Stimulated activated CD8-positive, alpha-beta memory T cell treated with anti-CD3 and anti-CD28 coated beads, Interleukin-7, amount 100 ng/mL, for 4 hours (primary cell): Measurements from ENCODE around the gene RND1.
"Not testable (repeated sequence)": the region's sequence is repeated elsewhere in the genome, so short reads cannot be mapped to it uniquely, and the experiment has no call there.

Source experiments
- DNase-seq, 2 donors: peaks; one replicate each; pipeline ENCODE4 v3.0.0-alpha.2; 2020; ENCODE audit warnings: low read depth in 2 of 2

RND1 gene

DNA sequence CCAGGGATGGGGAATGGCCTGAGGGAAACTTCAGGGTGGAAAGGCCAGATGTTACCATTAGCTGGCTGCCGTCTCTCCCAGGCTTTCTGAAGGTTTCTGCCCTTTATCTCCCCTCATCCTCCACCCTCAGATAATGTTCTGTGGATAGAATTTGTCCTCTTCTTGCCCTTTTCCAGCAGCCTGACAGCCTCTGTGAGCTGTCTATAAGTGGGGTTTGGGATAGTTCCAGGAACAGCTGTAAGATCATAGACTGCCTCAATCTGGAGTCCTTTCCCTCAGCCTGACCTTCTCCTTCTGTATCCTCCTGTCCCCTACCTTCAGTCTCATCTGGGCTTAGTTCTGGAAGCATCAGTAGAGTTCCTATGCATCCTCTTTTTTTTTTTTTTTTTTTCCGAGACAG lies 2.8 kb upstream of the RND1 start:
- DNase-seq: no peak

DNA sequence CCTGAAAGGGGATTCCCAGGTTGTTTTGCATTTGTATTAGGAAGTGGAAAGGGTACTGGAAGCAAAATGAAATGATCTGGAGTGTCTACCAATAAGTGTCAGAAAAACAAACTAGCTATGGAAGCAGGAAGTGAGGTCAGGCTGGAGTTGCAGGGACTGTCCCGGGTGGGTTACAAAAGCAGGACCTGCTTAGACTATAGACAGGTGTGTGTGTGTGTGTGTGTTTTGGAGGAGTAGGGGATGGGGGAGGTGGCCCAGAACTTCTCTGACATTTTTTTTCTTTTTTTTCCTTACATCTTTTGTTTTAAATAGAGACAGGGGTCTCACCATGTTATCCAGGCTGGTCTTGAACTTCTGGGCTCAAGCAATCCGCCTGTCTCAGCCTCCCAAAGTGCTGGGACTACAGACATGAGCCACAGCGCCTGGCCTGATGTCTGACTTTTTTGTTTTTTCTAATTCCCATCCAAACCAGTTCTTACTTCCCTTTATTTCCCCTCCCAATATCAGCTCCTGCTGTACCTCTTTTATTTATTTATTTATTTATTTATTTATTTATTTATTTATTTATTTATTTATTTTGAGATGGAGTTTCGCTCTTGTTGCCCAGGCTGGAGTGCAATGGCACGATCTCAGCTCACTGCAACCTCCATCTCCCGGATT lies 512 bp upstream of the RND1 start:
- no peak for DNase-seq

DNA sequence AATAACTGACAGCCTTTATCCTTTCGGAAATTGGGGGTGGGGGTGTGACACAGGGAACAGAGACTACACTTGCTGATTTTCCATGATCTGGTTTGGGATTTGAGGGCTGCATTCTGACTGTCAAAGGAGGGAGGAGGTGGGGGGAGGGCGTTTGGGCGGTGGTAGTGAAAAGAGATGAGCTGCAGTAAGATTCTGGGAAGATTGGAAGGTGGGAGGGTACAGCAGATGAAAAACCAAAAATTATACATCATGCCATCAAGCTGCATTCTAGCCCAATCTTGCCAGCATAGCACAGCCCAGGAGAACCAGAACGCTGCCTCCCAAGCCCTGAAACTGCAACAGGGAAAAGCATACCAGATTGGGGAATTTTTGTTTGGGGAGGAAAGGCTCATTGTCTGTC lies 2.4 kb downstream of the RND1 start:
- DNase-seq: no peak

DNA sequence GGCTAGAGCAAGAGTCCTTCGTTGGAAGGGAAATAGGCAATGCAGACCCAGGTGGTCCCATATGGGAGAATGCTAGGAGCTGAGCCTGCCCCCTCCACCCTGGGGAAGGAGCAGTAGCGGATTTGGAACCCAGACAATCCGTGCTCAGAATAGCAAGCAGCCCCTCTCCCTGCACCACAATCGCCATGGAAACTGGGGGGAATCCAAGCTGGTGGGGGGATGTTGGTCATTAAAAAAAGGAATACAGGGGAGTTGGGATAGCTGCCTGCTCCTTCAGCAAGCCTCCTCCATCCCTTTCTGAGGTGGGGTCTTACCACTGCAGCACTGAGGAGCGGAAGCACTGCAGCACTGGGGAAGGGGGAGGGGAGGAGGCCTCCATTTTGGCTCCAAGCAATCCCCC lies 2.9 kb downstream of the RND1 start:
- DNase-seq: no peak

DNA sequence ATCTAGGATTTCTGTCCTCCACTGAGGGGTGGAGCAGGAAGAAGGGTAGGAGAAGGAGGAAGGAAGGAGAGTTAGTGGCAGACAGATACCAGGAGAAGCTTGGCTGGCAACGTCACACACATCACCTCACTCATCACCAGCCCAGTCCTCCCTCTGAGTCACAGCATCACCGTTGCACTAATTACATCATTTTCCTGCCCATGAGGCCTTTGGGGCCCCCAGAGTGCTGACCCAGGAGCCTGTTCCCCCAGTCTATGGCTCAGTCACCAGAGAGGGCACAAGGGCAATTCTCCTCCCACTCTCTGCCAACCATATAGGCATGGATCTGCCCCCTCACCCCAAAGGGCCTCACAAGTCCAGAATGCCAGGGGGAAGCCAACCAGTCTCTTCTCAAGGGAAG lies 4.6 kb downstream of the RND1 start:
- no peak for DNase-seq

DNA sequence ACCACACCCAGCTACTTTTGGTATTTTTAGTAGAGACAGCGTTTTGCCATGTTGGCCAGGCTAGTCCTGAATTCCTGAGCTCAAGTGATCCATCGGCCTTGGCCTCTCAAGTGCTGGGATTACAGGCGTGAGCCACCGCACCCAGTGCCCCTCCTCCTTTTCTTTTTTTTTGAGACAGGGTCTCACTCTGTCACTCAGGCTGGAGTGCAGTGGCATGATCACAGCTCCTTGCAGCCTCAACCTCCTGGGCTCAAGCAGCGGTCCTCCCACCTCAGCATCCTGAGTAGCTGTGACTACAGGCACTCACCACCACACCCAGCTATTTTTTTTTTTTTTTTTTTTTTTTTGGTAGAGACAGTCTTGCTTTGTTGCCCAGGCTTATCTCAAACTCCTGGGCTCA lies 5.4 kb downstream of the RND1 start:
- not testable (repeated sequence) for DNase-seq

DNA sequence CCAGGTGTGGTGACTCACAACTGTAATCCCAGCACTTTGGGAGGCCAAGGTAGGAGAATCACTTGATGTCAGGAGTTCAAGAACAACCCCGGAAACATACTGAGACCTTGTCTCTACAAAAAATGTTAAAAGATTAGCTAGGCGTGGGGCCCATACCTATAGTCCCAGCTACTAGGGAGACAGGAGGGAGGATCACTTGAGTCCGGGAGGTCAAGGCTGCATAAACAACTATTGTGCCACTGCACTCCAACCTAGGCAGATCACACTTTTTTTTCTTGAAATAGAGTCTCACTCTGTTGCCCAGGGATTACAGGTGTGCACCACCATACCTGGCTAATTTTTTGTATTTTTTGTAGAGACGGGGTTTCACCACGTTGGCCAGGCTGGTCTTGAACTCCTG lies 6.1 kb downstream of the RND1 start:
- DNase-seq: no peak

DNA sequence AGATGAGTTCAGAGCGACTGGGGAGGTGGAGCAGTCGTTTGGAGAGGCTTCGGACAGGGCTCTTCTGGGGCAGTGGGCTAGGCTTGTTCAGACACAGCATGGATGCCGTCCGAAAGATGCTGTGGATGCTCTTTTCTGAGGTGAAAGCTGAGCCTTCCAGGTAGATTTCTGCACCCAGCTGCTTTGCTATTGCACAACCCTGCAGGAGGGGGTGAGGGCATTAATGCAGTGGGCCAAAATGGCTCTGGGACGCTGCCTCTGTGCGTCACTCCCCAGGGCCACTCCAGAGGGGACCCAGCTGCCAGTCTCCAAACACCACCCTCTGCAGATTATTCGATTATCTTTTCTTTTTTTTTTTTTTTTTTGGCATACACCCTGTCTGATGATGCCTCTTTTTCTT lies 7.6 kb downstream of the RND1 start:
- no peak for DNase-seq

DNA sequence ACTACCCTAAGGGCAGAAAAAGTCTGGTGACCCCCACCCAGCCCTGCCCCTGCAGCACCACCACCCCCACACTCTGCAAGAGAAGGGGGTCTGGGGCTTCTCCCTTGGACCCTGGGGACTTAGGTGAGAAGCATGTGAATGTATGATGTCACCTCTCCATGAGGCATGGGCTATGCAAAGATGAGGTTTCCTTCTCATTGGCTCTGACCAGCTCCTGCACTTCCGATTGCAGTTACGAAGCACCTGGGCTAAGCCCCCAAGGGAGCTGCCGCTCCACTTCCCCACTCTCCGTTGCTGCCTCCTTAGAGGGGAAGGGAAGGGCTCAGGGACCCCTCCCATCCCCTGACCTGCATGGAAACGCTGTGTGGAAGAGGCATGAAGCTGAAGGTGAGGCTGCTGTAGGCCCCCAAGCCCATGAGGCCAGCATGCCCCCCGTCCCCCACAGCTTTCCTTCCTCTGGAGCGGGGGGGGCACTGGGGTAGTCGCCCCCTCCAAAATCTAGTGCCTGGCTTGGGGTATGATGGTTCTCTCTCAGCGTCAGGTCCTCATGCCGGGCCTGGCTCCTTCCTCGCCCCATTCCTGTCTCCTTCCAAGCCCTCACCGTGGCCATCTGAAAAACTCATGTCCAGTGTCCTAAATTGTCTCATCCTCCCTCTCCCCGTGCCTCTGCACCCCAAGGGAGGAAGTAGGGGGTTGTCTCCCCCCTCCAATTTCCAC lies 8.2 kb downstream of the RND1 start:
- no peak for DNase-seq

DNA sequence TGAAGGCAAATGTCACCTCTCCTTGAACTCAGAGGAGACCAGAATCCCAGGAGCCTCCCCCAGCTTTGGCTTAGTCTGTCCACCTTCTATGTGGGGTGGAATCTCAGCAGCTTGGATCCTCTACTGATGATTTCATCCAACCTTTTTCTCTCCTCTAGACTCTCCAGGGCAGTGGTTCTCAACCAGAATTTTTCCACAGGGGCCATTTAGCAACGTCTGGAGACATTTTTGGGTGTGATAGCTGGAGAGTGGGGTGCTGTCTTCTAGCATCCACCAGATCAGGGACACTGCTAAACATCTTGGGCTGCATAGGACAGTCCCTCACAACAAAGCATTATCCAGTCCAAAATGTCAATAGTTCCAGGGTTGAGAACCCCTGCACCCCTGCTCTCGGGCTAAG lies 9.3 kb downstream of the RND1 start:
- no peak for DNase-seq

DNA sequence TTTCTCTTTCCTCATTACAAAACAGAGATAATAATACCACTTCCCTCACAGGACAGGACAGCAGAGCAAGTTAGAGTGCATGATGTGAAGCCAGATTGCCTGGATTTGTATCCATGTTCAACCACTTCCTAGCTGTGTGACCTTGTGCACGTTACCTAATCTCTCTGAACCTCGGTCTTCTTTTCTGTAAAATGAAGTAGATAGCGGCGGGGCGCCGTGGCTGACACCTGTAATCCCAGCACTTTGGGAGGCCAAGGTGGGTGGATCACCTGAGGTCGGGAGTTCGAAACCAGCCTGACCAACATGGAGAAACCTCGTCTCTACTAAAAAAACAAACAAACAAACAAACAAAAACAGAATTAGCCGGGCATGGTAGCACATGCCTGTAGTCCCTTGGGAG lies 10.7 kb downstream of the RND1 start:
- not testable (repeated sequence) for DNase-seq

DNA sequence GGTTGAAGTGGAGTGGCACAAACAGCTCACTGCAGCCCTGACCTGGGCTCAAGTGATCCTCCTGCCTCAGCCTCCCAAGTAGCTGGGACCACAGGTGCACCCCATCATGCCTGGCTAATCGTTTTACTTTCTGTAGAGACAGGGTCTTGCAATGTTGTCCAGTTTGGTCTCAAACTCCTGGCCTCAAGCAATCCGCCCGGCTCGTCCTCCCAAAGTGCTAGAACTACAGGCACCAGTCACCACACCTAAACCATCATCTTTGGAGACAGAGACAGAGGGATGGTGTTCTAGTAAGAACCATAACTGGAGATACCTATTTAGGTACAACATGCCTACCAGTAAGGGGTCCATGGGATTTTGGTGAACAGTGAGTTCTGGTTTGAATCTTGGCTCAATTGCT lies 11.2 kb downstream of the RND1 start:
- no peak for DNase-seq

DNA sequence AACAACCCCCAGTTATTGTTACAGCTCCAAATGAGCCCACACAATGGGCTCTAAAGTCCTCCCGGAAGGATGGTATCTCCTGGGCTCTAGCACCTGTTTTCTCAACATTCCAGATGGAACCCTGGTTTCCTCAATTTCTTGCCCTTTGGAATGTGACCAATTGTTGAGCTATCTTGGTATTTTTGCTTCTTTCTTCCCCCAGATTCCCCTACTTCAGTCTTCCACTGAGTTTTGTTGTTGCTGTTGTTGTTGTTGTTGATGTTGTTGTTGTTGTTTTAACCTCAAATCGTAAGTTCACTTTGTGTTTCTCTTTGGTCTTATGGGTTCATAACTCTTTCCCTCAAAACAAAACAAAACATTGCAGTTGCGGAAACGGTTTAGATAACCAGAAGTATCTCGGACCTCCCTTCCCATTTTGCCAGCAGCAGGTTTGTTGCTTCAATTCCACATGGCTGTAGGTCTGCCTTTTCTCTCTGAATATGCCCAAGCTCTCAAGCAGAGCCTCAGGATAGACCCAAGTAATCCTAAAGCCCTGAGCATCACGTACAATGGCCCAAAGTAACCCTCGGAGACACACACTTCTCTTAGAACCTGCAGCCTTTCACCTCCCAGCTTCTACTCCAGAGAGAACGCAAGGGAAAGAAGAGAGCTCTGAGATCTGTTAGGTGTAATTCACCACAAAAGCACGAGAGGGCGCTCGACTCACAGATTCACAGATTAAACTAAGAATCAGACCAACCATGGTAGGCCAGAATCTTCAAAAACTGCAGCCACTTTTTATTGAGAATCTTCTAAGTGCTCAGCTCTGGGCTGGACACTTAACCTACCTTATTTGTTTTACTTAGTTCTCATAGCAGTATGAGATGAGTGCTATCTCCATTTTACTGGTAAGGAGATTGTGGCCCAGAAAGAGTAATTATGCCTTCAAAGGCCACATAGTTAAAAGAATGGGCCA lies 12.7 kb downstream of the RND1 start:
- DNase-seq: peak; percentile 64 to 82

DNA sequence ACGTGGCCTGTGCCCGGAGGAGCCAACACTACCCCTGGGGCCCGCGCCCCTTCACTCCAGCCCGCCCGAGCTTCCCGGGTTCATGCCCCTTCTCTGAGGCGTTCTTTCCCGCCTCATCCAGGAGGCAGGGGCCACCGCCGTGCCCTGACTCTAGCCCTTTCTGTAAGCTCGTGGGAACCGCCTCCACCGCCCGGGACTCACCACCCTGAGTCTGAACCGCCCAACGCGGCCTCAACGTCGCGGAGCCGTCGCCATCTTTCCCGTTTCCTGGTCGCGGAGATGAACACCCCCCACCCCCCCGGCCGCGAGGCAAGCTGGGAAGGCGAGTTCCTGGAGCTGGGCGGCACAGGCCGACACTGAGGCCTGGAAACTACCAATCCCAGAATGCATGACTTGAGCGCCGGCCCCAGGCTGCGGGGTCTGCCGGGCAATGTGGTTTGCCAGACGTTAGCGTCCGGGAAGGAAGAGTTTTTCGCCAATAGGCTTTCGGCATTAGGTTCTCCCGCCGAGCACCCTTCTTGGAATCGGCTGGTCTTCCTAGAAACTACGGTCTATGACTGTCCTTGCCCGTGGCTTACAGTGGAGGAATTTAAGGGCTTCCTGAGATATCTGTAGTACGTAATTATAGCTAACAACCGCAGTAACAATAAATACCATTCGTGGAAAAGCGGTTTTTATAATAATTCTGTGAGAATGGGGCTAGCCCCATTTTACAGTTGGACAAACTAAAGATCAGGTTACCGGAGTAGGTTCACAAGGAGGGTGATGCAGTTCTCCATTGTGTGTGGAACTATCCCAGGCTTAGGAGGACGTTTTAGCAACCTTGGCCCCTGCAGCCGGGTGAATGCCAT lies 13.6 kb downstream of the RND1 start, which contains the start of gene DDX23:
DDX23 (minus strand) TSS at position 281 of the 851 bp plus-strand sequence. CDS start 6,381 bp downstream, outside the sequence.
- peak; percentile 92 to 95 for DNase-seq

DNA sequence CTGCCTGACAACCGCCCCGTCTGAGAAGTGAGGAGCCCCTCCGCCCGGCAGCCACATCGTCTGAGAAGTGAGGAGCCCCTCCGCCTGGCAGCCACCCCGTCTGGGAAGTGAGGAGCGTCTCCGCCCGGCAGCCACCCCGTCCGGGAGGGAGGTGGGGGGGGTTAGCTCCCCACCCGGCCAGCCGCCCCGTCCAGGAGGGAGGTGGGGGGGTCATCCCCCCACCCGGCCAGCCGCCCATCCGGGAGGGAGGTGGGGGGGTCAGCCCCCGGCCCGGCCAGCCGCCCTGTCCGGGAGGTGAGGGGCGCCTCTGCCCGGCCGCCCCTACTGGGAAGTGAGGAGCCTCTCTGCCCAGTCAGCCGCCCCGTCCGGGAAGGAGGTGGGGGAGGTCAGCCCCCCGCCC lies 23.6 kb downstream of the RND1 start:
- DNase-seq: not testable (repeated sequence)

DNA sequence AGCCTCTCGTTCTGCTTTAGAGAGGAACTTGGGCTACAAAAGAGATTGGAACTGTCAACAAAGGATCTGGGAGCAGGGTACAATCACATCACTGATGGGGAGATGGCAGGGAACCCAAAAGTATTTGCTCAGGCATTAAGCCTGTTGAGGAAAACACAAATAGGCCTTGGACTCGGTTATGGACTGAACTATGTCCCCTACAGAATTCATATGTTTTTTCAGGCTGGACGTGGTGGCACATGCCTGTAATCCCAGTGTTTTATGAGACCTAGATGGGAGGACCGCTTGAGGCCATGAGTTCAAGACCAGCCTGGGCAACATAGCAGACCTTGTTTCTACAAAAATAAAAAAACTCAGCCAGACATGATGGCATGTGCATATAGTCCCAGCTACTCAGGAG lies 27.6 kb downstream of the RND1 start:
- DNase-seq: no peak

DNA sequence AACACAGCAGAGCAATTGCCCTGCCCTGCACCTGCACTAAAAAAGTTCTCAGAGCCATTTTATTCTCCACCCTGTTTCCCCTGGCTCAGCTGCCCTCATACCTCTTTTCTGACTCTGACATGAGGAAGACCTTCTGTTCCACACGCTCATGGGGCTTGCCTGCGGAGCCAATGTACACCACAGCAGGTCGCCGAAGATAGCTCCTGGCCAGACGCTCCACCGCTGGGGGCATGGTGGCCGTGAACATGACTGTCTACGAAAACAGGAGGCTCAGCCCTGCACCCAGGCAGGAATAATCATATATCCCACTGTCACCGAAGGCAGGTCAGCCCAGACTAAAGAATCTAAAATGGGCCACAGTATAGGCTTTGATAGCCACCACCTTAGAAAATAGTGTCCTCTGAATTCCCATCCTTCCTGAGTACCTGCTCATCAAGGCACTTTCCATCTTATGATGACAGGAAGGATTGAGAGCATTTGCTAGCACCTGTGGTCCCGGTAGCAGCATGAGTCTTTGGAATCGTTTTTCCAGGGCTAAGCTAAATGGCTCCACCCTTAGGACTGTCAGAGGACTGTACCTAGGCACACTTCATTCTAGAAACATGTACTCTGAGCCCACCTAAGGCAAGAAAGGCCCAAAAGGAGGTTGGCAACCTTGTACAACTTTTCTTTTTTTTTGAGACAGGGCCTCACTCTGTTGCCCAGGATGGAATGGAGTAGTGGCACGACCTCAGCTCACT lies 33.2 kb downstream of the RND1 start:
- no peak for DNase-seq

DNA sequence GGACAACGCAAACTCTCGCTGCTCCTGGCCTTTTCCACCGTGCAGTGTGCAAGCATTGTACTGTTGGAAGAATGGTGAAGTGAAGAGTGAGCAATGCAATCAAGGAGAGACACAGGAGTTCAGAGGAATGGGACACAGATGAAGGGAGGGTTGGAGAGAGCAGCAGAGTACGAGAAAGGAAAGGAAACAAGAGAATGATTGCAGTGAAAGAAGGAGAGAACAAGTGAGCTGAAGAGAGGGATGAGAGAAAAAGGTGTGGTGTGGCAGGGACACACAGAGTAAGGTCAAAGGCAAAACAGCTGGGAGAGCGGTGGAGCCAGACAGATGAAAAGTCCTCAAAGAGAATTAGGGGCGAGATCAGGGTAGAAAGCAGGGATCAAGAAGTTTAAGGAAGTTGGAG lies 34.4 kb downstream of the RND1 start:
- DNase-seq: no peak

DNA sequence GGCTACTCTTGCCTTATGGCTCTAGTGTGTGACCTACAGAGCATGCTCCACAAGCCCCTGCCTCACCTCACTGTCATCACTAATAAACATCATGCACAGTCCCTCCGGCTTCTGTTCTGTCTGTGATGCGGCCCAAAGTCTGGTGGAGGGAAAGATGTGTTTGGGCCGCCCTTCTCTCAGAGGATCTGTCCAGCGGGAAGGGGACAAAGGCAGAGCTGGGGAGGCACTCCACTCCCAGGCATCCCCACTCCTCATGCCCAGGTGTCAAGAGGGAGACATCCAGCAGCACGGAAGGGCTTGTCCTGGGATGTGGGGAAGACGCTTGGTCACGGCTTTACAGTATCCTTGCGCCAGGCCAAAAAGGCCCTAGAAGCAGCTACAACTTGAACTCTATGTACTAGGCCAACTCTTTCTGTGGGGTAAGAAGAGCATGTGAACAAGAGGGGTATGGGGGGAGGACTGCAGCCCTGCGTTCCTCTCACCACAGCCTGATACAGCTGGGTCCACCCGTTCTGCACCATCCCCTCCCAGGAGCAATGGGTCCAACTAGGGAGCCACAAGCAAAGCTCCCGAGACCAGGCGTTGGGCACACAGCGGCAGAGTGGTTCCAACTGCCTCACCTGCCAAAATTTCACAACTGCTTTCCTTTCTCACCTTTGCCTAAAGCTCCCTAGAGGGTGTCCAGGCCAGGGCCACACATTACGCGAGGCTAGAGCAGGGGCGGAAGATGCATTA lies 36.7 kb downstream of the RND1 start:
- no peak for DNase-seq

DNA sequence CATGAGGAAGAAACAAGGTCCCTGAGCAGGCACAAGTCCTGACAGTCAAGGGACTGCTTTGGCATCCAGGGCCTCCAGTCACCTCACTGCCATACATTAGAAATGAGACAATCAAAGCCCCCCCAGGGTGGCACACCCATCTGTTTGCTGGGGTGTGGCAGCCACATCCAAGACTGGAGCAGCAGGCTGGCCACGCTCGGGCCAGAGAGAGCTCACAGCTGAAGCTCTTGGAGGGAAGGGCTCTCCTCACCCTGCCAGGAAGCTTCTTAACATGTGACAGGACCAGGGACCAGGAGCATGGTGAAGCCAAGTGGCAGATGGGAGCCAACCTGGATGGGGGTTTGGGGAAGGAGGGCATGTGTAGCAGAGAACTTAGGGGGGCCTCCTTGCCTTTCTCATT lies 37.4 kb downstream of the RND1 start:
- DNase-seq: no peak
